ENCODE results near the gene DHRS4.

The DHRS4 gene

GRCh38 chr14:23953464-23954278 lies at the start of gene DHRS4:
TSS of gene DHRS4 (plus strand) at chr14:23953770. CDS start at chr14:23953789, 19 bp downstream.
- DNase-seq, result peak; percentile 75

- no peak for DNase-seq
Observed at GRCh38 chr14:23910101-23910875, 43.3 kb upstream of the DHRS4 start.

GRCh38 chr14:23910876-23911210 lies 42.7 kb upstream of the DHRS4 start:
- DNase-seq, result no peak

- no peak for DNase-seq
Observed at GRCh38 chr14:23915559-23915958, 38.0 kb upstream of the DHRS4 start.

- DNase-seq, result no peak
Observed at GRCh38 chr14:23916004-23916403, 37.6 kb upstream of the DHRS4 start.

GRCh38 chr14:23916446-23916845 lies 37.1 kb upstream of the DHRS4 start:
- DNase-seq, result no peak

GRCh38 chr14:23922545-23922944 lies 31.0 kb upstream of the DHRS4 start:
- no peak for DNase-seq

GRCh38 chr14:23925523-23926075 lies 28.0 kb upstream of the DHRS4 start:
- no peak for DNase-seq

GRCh38 chr14:23926543-23926942 lies 27.0 kb upstream of the DHRS4 start:
- DNase-seq, result no peak

GRCh38 chr14:23929136-23929535 lies 24.4 kb upstream of the DHRS4 start:
- DNase-seq, result no peak

- DNase-seq, result peak; percentile 88
Observed at GRCh38 chr14:23929822-23930294, 23.7 kb upstream of the DHRS4 start.

- DNase-seq, result no peak
Observed at GRCh38 chr14:23930742-23931141, 22.8 kb upstream of the DHRS4 start.

- no peak for DNase-seq
Observed at GRCh38 chr14:23931721-23932289, 21.8 kb upstream of the DHRS4 start.

GRCh38 chr14:23932639-23933038 lies 20.9 kb upstream of the DHRS4 start:
- no peak for DNase-seq

GRCh38 chr14:23933108-23933741 lies 20.3 kb upstream of the DHRS4 start:
- DNase-seq, result no peak

- no peak for DNase-seq
Observed at GRCh38 chr14:23933742-23934128, 19.8 kb upstream of the DHRS4 start.

- no peak for DNase-seq
Observed at GRCh38 chr14:23935158-23935557, 18.4 kb upstream of the DHRS4 start.

GRCh38 chr14:23936084-23936829 lies 17.3 kb upstream of the DHRS4 start:
- DNase-seq, result no peak

GRCh38 chr14:23937203-23937602 lies 16.4 kb upstream of the DHRS4 start:
- no peak for DNase-seq

- no peak for DNase-seq
Observed at GRCh38 chr14:23938823-23939222, 14.7 kb upstream of the DHRS4 start.

GRCh38 chr14:23939607-23940326 lies 13.8 kb upstream of the DHRS4 start:
- no peak for DNase-seq

- no peak for DNase-seq
Observed at GRCh38 chr14:23941230-23941629, 12.3 kb upstream of the DHRS4 start.

Measured in activated gamma-delta T cell treated with Interleukin-2 at 50 U/mL for 16 hours (primary cell).